ENCODE results near the gene SMDT1.

DNA sequence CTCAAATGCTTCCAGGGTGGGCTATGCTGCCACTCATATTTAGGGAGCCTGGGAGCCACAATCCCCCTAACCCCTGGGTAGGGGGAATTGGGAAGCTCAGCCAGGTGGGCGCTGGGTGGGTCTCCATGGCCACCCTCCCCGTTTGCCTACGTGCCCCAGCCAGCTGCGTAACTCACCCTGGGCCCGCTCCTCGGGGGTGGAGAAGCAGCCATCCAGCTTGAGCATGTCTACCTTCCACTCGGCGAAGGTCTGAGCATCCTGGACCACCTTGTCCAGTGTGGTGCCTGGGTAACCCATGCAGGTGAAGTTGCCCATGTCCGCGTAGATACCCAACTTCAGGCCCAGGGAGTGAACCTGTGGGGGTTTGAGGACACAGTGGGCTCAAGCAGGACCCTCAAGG is 12.6 kb upstream of the SMDT1 start:
- TF ChIP-seq, protein P1, sequence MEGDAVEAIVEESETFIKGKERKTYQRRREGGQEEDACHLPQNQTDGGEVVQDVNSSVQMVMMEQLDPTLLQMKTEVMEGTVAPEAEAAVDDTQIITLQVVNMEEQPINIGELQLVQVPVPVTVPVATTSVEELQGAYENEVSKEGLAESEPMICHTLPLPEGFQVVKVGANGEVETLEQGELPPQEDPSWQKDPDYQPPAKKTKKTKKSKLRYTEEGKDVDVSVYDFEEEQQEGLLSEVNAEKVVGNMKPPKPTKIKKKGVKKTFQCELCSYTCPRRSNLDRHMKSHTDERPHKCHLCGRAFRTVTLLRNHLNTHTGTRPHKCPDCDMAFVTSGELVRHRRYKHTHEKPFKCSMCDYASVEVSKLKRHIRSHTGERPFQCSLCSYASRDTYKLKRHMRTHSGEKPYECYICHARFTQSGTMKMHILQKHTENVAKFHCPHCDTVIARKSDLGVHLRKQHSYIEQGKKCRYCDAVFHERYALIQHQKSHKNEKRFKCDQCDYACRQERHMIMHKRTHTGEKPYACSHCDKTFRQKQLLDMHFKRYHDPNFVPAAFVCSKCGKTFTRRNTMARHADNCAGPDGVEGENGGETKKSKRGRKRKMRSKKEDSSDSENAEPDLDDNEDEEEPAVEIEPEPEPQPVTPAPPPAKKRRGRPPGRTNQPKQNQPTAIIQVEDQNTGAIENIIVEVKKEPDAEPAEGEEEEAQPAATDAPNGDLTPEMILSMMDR (IDR thresholded peaks at IDR 0.05), result no peak
- TF ChIP-seq POLR2AphosphoS5 (IDR thresholded peaks at IDR 0.05), result no peak
